CD4-positive, alpha-beta memory T cell (primary cell): ENCODE data around the gene NAGA. TPM values are rescaled to one million over a fixed set of nuclear protein-coding genes. Genes with fewer than 3 reads are reported as not detected.
A peak's percentile ranks its signal among the peaks of the same experiment; 100 is the strongest.

Experiments
- CTCF ChIA-PET: fragments of 350-600 bp; sonication (Branson Sonifier 250); formaldehyde crosslinking; loops from one replicate; lab custom pipeline; 2021; ENCODE audit warnings: inconsistent platforms; ENCODE audit not compliant: partially characterized antibody; lab: Charles Lee
- POLR2A ChIA-PET: fragments of 350-600 bp; sonication (Branson Sonifier 250); formaldehyde crosslinking; loops from one replicate; lab custom pipeline; 2021; ENCODE audit not compliant: partially characterized antibody; lab: Charles Lee
- DNase-seq, 5 donors: peaks; one replicate each; pipeline versions ENCODE4 v3.0.0 to v3.0.0-alpha.2; 2020 to 2022; ENCODE audit warnings: mixed read lengths in 1 of 5
- H3K27ac ChIP-seq: one replicate; pipeline ENCODE4 v1.7.0; 2013; ENCODE audit warnings: low read depth, low read length
- H3K27me3 ChIP-seq: 2 replicates; pipeline ENCODE4 v1.7.0; 2013; ENCODE audit warnings: mild to moderate bottlenecking, low read length, moderate library complexity; ENCODE audit not compliant: insufficient read depth
- H3K36me3 ChIP-seq: 2 replicates; pipeline ENCODE4 v1.7.0; 2013; ENCODE audit warnings: mild to moderate bottlenecking, low read length, moderate library complexity; ENCODE audit not compliant: insufficient read depth
- H3K4me1 ChIP-seq: 2 replicates; pipeline ENCODE4 v1.7.0; 2013; ENCODE audit warnings: mild to moderate bottlenecking, low read length, moderate library complexity; ENCODE audit not compliant: insufficient read depth
- H3K4me3 ChIP-seq, 2 donors: one replicate each; pipeline ENCODE4 v1.7.0; 2013; ENCODE audit warnings: low read length in 2 of 2, mild to moderate bottlenecking in 1 of 2
- H3K9me3 ChIP-seq, 2 donors: one replicate each; pipeline ENCODE4 v1.7.0; 2013; ENCODE audit warnings: low read length in 2 of 2, control low read depth in 1 of 2; ENCODE audit not compliant: control insufficient read depth in 1 of 2
- H3K27ac Mint-ChIP-seq, 7 donors: one replicate each; pipeline ENCODE4 v1.8.0; 2020 to 2021; ENCODE audit warnings: mixed read lengths in 7 of 7, mild to moderate bottlenecking in 6 of 7, inconsistent platforms in 3 of 7, moderate library complexity in 3 of 7
- H3K27me3 Mint-ChIP-seq, 2 donors: one replicate each; pipeline ENCODE4 v1.8.0; 2020 to 2021; ENCODE audit warnings: mixed read lengths in 2 of 2
- H3K36me3 Mint-ChIP-seq, 2 donors: one replicate each; pipeline ENCODE4 v1.8.0; 2020 to 2021; ENCODE audit warnings: mixed read lengths in 2 of 2, inconsistent platforms in 1 of 2, mild to moderate bottlenecking in 1 of 2
- H3K4me1 Mint-ChIP-seq, 4 donors: one replicate each; pipeline ENCODE4 v1.8.0; 2020 to 2021; ENCODE audit warnings: mixed read lengths in 4 of 4, mild to moderate bottlenecking in 1 of 4
- H3K4me3 Mint-ChIP-seq, 8 donors: one replicate each; pipeline ENCODE4 v1.8.0; 2020 to 2021; ENCODE audit warnings: mixed read lengths in 8 of 8, mild to moderate bottlenecking in 7 of 8, moderate library complexity in 6 of 8, inconsistent platforms in 3 of 8
- H3K9me3 Mint-ChIP-seq, 8 donors: one replicate each; pipeline ENCODE4 v1.8.0; 2020 to 2021; ENCODE audit warnings: mixed read lengths in 8 of 8, mild to moderate bottlenecking in 5 of 8, inconsistent platforms in 3 of 8, moderate library complexity in 1 of 8
- intact Hi-C: fragments of 100-400 bp; cut with micrococcal nuclease; formaldehyde crosslinking; loops from one replicate; pipeline ENCODE4 v1.15.1; 2023
- polyA plus RNA-seq, 2 donors: library from polyadenylated mRNA; unstranded; fragments of 300-500 nt; fragmentation: Illumina TruSeq; gene quantifications; one replicate each; pipeline ENCODE4 v1.2.3, GENCODE V29; 2021
- total RNA-seq, 2 experiments: library from RNA; stranded (reverse); gene quantifications; one replicate each; pipeline ENCODE4 v1.2.3, GENCODE V29; 2021

NAGA gene
- total and polyA plus RNA-seq, 4 experiments from 2014 or later, result 13.9 to 25.4 (median 16.3) TPM

DNA sequence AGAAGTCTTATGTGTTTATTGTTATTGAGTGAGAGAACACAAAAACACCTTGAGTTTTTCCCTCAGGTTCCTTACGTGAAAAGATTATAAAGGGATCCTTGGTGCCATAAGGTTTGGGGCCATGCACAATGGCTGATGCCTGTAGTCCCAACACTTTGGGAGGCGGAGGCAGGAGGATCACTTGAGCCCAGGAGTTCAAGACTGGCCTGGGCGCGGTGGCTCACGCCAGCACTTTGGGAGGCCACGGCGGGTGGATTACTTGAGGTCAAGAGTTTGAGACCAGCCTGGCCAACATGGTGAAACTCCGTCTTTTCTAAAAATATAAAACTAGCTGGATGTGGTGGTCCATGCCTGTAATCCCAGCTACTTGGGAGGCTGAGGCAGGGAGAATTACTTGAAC is 14.3 kb upstream of the NAGA start:
- Mint-ChIP-seq H3K9me3 (no peaks in the 10 kb centered on the region), H3K4me3 (no peak overlapping the region), H3K4me1 (peaks cover 29 to 56% (median 41%) of the 10 kb centered on the region in 4 donors), H3K36me3 (peaks cover 36 to 59% of the 10 kb centered on the region in 2 donors), H3K27ac (peak overlapping the region in 1 of 7 donors; percentile 59), H3K27me3 (no peaks in the 10 kb centered on the region)
- no peaks in the 10 kb centered on the region for H3K27me3 ChIP-seq
- no peaks in the 10 kb centered on the region for H3K9me3 ChIP-seq
- ChIA-PET CTCF (interaction anchor here (1.0 kb wide), 1 partner anchor 9 kb away, joined by 3 read pairs; no protein-coding TSS in a partner anchor), POLR2A (interaction anchor here (1.1 kb wide), 1 partner anchor 396 kb away, joined by 4 read pairs; the partner anchor contains the start of gene SNU13)
- no peak for DNase-seq
- H3K36me3 ChIP-seq, result peaks cover 46% of the 10 kb centered on the region
- H3K4me3 ChIP-seq, result no peak overlapping the region
- intact Hi-C loops, result no loop called here
- peaks cover 29% of the 10 kb centered on the region for H3K4me1 ChIP-seq
- no peak overlapping the region for H3K27ac ChIP-seq

DNA sequence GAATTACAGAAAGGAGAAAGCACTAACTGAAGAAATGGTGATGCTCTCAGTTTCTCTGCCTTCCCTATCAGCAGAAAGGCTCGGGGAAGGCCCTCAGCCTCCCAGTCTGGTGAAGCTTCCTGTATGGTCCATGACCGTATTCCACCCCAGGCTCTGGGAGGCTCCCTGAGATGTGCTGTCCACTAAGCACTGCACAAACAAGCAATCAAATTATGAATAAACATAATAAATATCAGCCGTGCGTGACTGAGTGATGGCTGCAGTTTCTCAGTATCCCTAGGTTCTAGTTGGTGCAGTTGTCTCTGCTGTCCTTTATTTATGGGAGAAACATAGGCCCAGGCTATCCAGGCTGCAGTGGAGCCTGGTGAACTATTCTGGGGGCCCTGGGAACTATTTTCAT is 12.5 kb upstream of the NAGA start:
- H3K27ac ChIP-seq, result no peak overlapping the region
- intact Hi-C loops, result no loop called here
- no peaks in the 10 kb centered on the region for H3K27me3 Mint-ChIP-seq
- H3K9me3 ChIP-seq, result no peaks in the 10 kb centered on the region
- DNase-seq, result peak in 1 of 5 donors; percentile 4
- H3K9me3 Mint-ChIP-seq, result no peaks in the 10 kb centered on the region
- H3K4me3 Mint-ChIP-seq, result peak overlapping the region in 1 of 8 donors; percentile 45
- H3K36me3 Mint-ChIP-seq, result peaks cover 33 to 52% of the 10 kb centered on the region in 2 donors
- peaks cover 20 to 55% (median 38%) of the 10 kb centered on the region in 4 donors for H3K4me1 Mint-ChIP-seq
- H3K4me1 ChIP-seq, result peaks cover 27% of the 10 kb centered on the region
- H3K27me3 ChIP-seq, result no peaks in the 10 kb centered on the region
- peak overlapping the region in 3 of 7 donors; percentile 68 to 78 (median 73) for H3K27ac Mint-ChIP-seq
- H3K36me3 ChIP-seq, result peaks cover 46% of the 10 kb centered on the region
- POLR2A ChIA-PET, result interaction anchor here (1.2 to 1.3 kb wide), 2 partner anchors 8 to 13 kb away, joined by 3 to 5 read pairs; partner anchors contain the start of gene NAGA
- no peak overlapping the region for H3K4me3 ChIP-seq
- CTCF ChIA-PET, result no interaction called here

DNA sequence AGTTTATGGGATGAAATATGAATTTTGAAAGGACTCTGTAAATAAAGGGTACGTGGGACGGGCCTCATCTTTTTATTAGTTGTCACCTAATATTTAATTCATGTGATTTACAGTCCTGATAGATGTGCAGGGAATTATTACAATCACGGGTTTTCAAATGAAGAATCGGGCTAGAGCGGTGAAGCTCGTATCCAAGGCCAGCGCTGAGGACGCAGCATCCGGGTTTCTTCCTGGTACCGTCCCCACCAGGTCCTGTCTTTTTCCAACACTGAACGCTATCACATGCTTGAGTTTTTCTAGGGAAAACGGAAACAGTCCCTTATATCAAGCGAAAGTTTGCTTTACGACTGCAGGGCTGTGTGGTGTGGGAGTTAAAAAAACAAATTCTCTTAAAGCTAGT is 9.7 kb upstream of the NAGA start:
- peak in 1 of 5 donors; percentile 44 for DNase-seq
- H3K9me3 Mint-ChIP-seq, result no peaks in the 10 kb centered on the region
- peaks cover 22 to 34% of the 10 kb centered on the region in 2 donors for H3K36me3 Mint-ChIP-seq

DNA sequence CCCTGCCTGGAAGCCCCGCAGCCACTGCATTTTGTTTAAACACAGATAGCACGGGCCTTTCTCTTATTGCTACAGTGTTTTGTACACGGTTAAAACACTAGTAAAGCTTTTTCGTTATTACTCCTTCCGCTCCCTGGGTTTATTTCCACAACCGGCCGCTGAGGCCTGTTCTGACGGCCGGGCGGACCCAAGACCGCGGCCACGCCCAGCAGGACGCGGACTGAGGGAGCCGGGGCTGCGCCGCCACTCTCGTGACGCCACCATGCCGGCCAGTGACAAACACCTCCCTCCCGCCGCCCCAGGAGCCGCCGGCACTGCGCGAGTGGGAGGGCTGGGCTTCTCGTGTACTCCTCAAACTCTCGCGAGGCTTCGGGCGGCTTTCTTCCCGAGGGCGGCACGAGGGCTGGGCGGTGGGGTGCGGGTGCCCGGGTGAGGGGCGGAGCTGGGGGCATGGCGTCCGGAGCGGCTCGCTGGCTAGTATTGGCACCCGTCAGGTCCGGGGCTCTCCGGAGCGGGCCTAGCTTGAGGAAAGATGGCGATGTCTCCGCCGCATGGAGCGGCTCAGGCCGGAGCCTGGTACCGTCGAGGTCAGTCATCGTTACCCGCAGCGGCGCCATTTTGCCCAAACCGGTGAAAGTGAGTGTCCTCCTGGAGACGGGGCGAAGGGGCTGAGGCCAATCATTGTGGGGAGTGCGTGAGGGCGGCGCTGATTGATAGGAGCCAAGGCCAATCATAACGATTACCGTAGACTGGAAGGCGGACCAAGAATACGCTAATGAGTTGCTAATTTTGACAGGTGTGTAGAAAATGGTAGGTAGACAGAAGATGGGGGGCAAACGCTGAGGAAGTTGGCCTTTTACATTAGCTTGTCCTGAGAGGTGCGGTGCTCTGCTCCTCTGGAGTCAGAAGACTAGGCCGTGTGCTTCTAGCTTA is 9.0 kb upstream of the NAGA start, which contains the start of gene SMDT1:
Gene SMDT1 (plus strand): TSS at position 382 of the 933 bp plus-strand sequence. CDS start 69 bp downstream, at position 451.
- intact Hi-C loops, result loop anchor here (1.0 to 10.0 kb wide), 5 partner anchors 9 to 535 kb away; partner anchors contain the start of genes NAGA, NDUFA6, POLDIP3 and SNU13
- peaks cover 19% of the 10 kb centered on the region for H3K36me3 ChIP-seq
- Mint-ChIP-seq H3K9me3 (no peaks in the 10 kb centered on the region), H3K27ac (peak within 1 kb of the TSS; percentile 93 to 100 (median 99)), H3K27me3 (no peaks in the 10 kb centered on the region), H3K4me1 (peaks cover 19 to 58% (median 38%) of the 10 kb centered on the region in 4 donors), H3K36me3 (peaks cover 19 to 27% of the 10 kb centered on the region in 2 donors), H3K4me3 (peak within 1 kb of the TSS; percentile 88 to 98 (median 96))
- H3K27ac ChIP-seq, result peak within 1 kb of the TSS; percentile 97
- peak; percentile 98 to 99 (median 99) for DNase-seq
- no peaks in the 10 kb centered on the region for H3K27me3 ChIP-seq
- H3K4me1 ChIP-seq, result peaks cover 38% of the 10 kb centered on the region
- CTCF ChIA-PET, result interaction anchor here (0.6 to 5.6 kb wide), 3 partner anchors 10 to 359 kb away, joined by 3 to 48 read pairs (median 8); partner anchors contain the start of gene NDUFA6
- POLR2A ChIA-PET, result interaction anchor here (0.6 to 4.4 kb wide), 42 partner anchors 9 to 634 kb away, joined by 3 to 208 read pairs (median 5); partner anchors contain the start of genes CCDC134, CENPM, DESI1 and NAGA
- H3K4me3 ChIP-seq, result peak within 1 kb of the TSS; percentile 70 to 78
- H3K9me3 ChIP-seq, result no peaks in the 10 kb centered on the region

More for the DNA sequence above, 9.7 kb upstream of the NAGA start:
- H3K9me3 ChIP-seq, result no peaks in the 10 kb centered on the region
- ChIA-PET CTCF (interaction anchor here (5.6 kb wide), 1 partner anchor 9 kb away, joined by 48 read pairs; the partner anchor contains the start of gene NDUFA6), POLR2A (interaction anchor here (0.6 to 4.4 kb wide), 24 partner anchors 10 to 534 kb away, joined by 3 to 208 read pairs (median 6); partner anchors contain the start of genes CCDC134, CENPM, DESI1 and NAGA)
- Mint-ChIP-seq H3K4me1 (peaks cover 17 to 52% (median 33%) of the 10 kb centered on the region in 4 donors), H3K27ac (peak overlapping the region; percentile 93 to 100 (median 99)), H3K27me3 (no peaks in the 10 kb centered on the region), H3K4me3 (peak overlapping the region; percentile 88 to 98 (median 96))
- intact Hi-C loops, result loop anchor here (1.0 kb wide), 1 partner anchor 10 kb away; the partner anchor contains the start of gene NDUFA6
- peak overlapping the region; percentile 70 to 78 for H3K4me3 ChIP-seq
- H3K4me1 ChIP-seq, result peaks cover 31% of the 10 kb centered on the region
- peaks cover 25% of the 10 kb centered on the region for H3K36me3 ChIP-seq
- peak overlapping the region; percentile 97 for H3K27ac ChIP-seq
- H3K27me3 ChIP-seq, result no peaks in the 10 kb centered on the region

DNA sequence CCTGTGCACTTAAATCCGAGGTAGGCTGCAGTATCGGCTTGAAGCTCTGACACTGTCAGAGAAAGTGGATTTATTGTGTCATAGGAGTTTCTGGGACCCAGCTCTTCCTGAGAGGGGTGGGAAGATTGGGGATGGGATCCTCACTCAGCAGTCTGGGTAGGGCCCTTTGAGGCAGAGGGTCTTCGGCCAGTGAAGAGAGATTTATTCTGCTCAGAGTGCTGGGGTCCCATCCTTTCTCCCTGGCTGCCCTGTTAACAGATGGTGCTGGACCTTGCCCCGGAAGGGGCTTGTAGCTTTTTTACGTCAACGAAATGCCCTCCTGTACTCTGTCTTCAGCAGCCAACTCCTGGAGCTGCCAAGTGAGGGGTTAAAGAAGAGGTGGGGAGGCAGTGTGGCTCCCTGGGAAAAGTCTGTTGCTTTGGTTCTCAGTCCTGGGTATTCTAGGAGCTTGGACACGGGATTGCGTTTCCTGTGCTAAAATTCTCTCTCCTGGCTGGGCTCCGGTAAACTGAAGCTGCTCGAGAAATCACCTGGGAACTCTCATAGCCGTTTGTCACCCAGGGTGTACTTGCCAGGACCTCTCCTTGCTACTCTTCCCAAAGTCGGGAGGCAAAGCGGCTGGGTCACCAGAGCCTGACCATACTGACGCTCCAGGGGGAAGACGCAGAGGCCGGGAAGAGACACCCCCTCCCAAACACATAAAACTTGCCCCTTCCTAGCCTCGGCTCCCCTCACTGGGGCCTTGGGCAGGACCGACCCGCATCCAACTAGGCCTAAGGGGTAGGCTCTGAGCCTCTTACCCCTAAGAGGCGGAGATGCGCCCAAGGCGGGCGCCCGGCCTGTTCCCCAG is 8.1 kb upstream of the NAGA start:
- Histone ChIP-seq H3K9me3 (no peaks in the 10 kb centered on the region), H3K36me3 (peaks cover 15% of the 10 kb centered on the region), H3K27ac (peak overlapping the region; percentile 97), H3K4me3 (peak overlapping the region; percentile 70 to 78), H3K27me3 (no peaks in the 10 kb centered on the region), H3K4me1 (peaks cover 42% of the 10 kb centered on the region)
- peaks cover 18 to 59% (median 35%) of the 10 kb centered on the region in 4 donors for H3K4me1 Mint-ChIP-seq
- peak overlapping the region; percentile 88 to 98 (median 96) for H3K4me3 Mint-ChIP-seq
- DNase-seq, result no peak
- ChIA-PET POLR2A (interaction anchor here (0.7 to 4.4 kb wide), 32 partner anchors 8 to 633 kb away, joined by 3 to 208 read pairs (median 5); partner anchors contain the start of genes CCDC134, DESI1, NAGA and NDUFA6), CTCF (interaction anchor here (1.0 to 5.6 kb wide), 3 partner anchors 11 to 360 kb away, joined by 3 to 48 read pairs (median 3); partner anchors contain the start of gene NDUFA6)
- peaks cover 14 to 19% of the 10 kb centered on the region in 2 donors for H3K36me3 Mint-ChIP-seq
- H3K9me3 Mint-ChIP-seq, result no peaks in the 10 kb centered on the region
- H3K27me3 Mint-ChIP-seq, result no peaks in the 10 kb centered on the region
- intact Hi-C loops, result loop anchor here (1.0 to 10.0 kb wide), 4 partner anchors 8 to 536 kb away; partner anchors contain the start of genes NAGA, POLDIP3, SNU13 and WBP2NL
- H3K27ac Mint-ChIP-seq, result peak overlapping the region; percentile 93 to 100 (median 99)
